ENCODE measurements around the gene RIIAD1.

GRCh38 chr1:151775894-151776664, 54.8 kb downstream of the RIIAD1 start:
- no peak for TF ChIP-seq CTCF (IDR thresholded peaks at IDR 0.05)
- no peak for TF ChIP-seq EZH2 (IDR thresholded peaks at IDR 0.05)
- no peak for TF ChIP-seq EZH2phosphoT487 (IDR thresholded peaks at IDR 0.05)
